ENCODE data around the gene ACBD4.
A peak's percentile ranks its signal among the peaks of the same experiment; 100 is the strongest.

Gene ACBD4

DNA sequence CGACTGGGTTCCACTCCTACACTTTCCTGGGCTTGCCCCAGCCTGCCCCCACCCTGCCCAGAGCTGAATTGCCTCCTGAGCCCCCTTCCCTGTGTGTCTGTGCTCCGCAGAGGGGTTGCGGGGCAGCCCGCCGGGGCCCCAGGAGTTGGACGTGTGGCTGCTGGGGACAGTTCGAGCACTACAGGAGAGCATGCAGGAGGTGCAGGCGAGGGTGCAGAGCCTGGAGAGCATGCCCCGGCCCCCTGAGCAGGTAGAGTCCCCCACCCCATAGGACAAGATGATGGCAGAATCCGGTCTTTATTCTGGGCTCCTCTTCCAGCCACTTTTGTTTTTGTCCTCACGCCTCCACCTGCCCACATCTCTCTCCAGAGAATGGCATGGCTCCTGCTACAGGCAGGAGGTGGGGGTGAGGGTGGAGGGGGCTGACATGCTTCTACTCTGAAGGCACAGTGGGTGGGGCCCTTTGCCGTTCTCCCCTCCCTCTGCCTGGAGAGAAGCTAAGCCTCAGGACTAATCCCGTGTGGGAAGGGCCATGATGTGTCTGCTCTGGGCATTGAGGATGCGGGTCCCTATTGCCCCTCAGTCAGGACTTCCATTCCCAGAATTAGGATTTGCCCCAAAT, 3.5 kb downstream of the ACBD4 start:
- no peak for DNase-seq

- DNase-seq: no peak
Observed at GRCh38 chr17:45139533-45139920, 4.0 kb downstream of the ACBD4 start.

GRCh38 chr17:45143094-45143670, 7.7 kb downstream of the ACBD4 start:
- no peak for DNase-seq

- DNase-seq: no peak
Observed at GRCh38 chr17:45143767-45144198, 8.3 kb downstream of the ACBD4 start.

DNA sequence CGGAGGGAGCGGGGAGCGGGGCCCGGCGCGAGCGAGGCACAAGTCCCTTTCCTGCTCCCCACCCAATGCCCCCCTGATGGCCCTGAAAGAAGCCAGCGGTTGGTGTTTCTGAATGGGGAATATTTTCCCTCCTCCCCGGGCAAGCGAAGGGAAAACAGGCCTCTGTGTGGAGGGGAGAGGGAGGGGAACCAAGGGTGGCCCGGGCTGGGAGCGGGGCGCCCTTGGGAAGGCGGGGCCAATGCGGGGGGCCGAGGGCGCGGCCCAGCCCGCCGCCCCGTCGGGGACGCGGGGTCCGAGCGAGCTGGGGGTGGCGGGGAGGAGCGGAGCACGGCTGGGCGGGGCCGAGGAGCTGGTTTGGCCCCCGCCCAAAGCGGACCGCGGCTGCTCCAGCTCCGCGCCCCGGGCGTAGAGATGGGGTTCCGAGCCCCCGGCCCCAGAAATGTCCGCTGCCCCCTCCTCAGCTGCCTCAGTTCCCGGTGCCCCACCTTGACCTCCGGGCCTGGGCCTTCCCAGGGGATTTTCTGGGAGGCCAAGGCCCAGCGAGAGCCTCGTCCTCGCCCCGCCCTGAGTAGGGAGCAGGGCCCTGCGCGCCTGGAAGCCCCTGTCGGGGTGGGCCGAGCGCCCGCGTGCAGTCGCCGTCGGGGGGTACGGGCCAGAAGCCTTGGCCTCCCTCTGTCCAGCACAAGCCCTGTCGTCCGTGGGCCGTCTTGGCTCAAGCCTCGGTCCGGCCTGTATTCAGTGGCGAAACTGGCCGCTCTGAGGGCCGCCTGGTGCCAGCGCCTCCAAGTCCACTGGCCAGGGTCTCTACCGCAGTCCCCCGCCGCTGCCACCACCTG, 8.9 kb downstream of the ACBD4 start:
- no peak for DNase-seq

- no peak for DNase-seq
Observed at GRCh38 chr17:45145035-45145389, 9.5 kb downstream of the ACBD4 start.

GRCh38 chr17:45146166-45146565, 10.7 kb downstream of the ACBD4 start:
- no peak for DNase-seq

DNA sequence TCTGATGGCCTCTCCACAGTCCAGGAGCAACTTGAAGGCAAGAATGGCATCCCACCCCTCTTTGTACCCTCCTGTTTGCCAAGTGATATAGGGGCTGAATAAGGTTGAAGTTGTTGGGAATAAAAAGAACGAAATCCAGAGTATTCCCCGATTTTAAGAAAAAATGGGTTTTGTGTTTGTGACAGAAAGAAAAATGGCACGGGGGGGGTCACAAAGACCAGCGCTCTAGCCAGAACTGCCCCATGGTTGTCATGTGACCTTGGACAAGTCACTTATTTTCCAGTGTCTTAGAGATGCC, 11.1 kb downstream of the ACBD4 start:
- DNase-seq: no peak

DNA sequence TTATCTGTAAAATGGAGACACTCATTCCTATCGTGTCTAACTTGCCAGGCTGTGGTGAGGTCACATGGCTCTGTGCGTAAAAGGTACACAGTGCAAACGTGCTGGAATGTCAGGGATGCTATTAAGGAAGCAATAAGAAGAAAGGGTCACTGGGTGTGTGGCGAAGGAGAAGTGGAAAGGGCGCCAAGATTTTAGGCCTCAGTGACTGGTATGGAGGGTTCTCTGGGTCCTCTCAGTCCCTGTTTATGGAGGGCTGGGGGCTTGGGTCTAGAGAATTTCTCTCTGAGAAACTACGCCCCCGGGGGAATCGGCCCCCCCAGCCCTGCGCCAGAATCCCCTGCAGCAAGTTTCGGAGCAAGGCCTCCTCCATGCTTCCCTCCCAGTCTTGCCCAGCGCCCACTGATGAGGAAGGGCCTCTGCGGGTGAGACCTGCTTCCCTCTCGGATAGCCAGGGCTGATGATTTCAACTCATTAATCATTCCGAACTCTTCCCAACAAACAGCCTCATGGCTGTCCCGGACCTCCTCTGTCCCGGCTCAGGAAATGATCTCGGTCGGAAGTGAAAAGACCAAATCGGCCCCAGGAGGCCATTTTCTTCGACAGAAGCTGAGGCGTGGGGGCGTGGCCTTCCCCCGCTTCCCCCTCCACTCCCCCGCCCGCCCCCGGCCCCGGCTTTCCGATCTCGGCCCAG, 11.5 kb downstream of the ACBD4 start:
- peak; percentile 91 for DNase-seq

GRCh38 chr17:45147581-45148182, 12.2 kb downstream of the ACBD4 start:
- peak; percentile 91 for DNase-seq

- DNase-seq: peak; percentile 98
Observed at GRCh38 chr17:45148183-45149036, 12.9 kb downstream of the ACBD4 start, which contains the start of gene HEXIM1. Gene HEXIM1, plus strand, starts transcription at chr17:45148475. Its CDS starts 716 bp downstream, at chr17:45149191.

- DNase-seq: peak; percentile 68
Observed at GRCh38 chr17:45149037-45149668, 13.7 kb downstream of the ACBD4 start.

GRCh38 chr17:45149669-45150664, 14.5 kb downstream of the ACBD4 start:
- DNase-seq: peak; percentile 68

GRCh38 chr17:45150911-45151809, 15.7 kb downstream of the ACBD4 start:
- no peak for DNase-seq

DNA sequence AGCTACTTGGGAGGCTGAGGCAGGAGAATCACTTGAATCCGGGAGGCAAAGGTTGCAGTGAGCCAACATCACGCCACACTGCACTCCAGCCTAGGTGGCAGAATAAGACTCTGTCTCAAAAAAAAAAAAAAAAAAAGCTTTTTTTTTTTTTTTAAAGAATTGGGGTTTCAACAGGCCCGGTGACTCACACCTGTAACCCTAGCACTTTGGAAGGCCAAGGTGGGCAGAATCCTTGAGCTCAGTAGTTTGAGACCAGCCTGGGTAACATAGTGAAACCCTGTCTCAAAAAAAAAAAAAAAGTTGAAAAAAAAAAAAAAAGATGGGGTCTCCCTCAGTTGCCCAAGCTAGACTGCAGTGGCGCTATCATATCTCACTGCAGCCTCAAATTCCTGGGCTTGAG, 19.5 kb downstream of the ACBD4 start:
- no peak for DNase-seq

- DNase-seq: no peak
Observed at GRCh38 chr17:45155483-45155882, 20.0 kb downstream of the ACBD4 start.

DNA sequence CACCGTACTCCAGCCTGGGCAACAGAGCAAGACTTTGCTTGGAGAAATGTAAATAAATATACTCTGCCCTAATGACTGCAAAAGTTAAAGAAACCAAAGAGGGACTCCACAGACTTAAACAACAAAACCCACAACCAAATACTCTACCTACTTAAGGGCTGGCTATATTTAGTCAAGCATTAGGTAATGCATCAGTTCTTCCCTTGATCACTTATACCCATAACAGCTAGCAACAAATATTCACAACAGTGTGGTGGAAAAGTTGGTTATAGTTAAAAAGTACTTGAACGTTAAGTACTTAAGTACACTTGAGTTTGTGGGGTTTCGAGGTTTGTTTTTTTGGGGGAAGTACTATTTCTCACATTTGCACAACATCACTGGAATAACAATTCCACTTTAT, 20.8 kb downstream of the ACBD4 start:
- no peak for DNase-seq

DNA sequence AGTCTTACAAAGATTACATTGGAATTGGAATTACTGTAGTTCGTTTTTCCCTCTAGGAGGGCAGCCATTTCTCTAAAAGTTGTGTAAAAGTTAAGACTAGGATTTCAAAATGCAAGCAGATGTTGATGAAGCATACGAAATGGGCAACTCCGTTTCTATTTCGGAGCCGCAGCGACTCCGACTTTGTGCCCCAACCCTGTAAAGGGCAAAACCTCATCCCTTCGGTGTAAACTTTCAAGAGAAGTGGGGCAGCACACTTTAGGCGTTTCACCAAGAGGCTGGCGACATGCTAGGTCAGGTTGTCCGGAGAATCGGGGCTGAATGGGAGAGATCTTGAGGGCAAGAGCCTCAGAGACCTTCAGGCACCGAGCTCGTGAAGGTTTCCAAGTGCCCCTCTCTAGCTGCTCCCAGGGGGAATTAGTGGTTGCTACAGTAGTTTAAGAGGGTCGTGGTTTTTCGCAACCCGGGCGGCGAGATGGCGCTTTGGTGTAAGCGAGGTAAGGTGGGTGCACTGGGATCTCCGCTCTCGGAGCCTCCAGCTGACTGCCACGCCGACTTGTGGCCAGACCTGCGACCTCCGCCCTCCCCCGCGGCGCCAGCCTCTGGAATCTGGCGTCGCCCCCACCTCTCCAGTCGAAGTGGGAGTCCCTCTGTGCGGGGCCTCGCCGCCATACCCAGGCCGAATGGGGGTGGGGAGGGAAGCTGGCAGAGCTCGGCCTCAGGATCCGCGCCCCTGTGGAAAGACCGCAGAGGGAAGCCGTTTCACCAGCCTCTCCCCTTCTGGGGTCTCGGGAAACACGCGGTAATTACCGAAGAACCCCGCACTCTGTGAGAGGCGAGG, 25.2 kb downstream of the ACBD4 start:
- DNase-seq: no peak
